Right atrium auricular region (tissue), 2 donors: ENCODE results near the gene COL25A1. TPM values are rescaled to one million over a fixed set of nuclear protein-coding genes. Genes with fewer than 3 reads are reported as not detected.

Experiments
- DNase-seq: peaks from one replicate; pipeline ENCODE4 v3.0.0-alpha.2; 2019; ENCODE audit warnings: low spot score
- H3K27ac ChIP-seq, 2 donors: fragments of 200-600 bp; sonication (generic); 1 replicate in 1 of 2; 2 replicates in 1 of 2; pipeline ENCODE4 v1.5.1; 2016 to 2019
- H3K27me3 ChIP-seq, 2 donors: fragments of 200-600 bp; sonication (generic); one replicate each; pipeline versions ENCODE4 v1.5.1 to v1.6.0; 2017 to 2019
- H3K36me3 ChIP-seq: fragments of 200-600 bp; sonication (generic); one replicate; pipeline ENCODE4 v1.5.1; 2016
- H3K4me1 ChIP-seq, 2 donors: fragments of 200-600 bp; sonication (generic); one replicate each; pipeline versions ENCODE4 v1.5.1 to v1.6.0; 2017 to 2019
- H3K4me3 ChIP-seq, 2 donors: fragments of 200-600 bp; sonication (generic); 1 replicate in 1 of 2; 2 replicates in 1 of 2; pipeline ENCODE4 v1.5.1; 2017 to 2019; ENCODE audit warnings: mild to moderate bottlenecking in 1 of 2, moderate library complexity in 1 of 2
- H3K9me3 ChIP-seq, 2 donors: fragments of 200-600 bp; sonication (generic); one replicate each; pipeline ENCODE4 v1.5.1; 2019
- total RNA-seq, 2 donors: library from RNA; depleted of rRNA; stranded (reverse); fragments of >200 nt; gene quantifications; one replicate each; pipeline ENCODE4 v1.1.0, GENCODE V29; 2016
- TF ChIP-seq, protein P1 (sequence below), 2 donors: fragments of 200-600 bp; sonication (generic); IDR thresholded peaks; one replicate each; pipeline ENCODE4 v1.5.1; 2019; ENCODE audit warnings: antibody characterized with exemption in 2 of 2

The COL25A1 gene
- total RNA-seq, 2 donors from 2014 or later: 0.26 to 0.59 TPM

DNA sequence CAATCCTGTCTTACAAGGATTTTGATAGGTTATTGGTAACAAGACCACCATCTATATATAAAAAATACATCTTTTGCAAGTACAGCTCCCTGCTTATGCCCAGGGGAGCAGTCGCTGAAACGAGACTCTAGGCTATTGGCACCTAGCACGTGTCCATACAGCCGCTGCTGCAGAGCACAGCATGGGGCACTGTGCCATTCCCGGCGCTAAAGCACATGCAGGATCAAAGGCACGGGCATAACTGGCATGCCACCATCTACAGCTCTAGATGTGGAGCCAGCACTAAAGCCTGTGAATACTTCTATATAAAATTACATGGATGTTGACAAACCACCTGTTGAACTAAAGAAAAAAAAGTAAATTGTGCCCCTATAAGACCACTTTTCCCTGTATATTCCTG lies 144.8 kb downstream of the COL25A1 start:
- no peak overlapping the region for H3K27ac ChIP-seq
- no peaks in the 10 kb centered on the region for H3K4me1 ChIP-seq
- H3K9me3 ChIP-seq: no peaks in the 10 kb centered on the region
- TF ChIP-seq, protein P1, sequence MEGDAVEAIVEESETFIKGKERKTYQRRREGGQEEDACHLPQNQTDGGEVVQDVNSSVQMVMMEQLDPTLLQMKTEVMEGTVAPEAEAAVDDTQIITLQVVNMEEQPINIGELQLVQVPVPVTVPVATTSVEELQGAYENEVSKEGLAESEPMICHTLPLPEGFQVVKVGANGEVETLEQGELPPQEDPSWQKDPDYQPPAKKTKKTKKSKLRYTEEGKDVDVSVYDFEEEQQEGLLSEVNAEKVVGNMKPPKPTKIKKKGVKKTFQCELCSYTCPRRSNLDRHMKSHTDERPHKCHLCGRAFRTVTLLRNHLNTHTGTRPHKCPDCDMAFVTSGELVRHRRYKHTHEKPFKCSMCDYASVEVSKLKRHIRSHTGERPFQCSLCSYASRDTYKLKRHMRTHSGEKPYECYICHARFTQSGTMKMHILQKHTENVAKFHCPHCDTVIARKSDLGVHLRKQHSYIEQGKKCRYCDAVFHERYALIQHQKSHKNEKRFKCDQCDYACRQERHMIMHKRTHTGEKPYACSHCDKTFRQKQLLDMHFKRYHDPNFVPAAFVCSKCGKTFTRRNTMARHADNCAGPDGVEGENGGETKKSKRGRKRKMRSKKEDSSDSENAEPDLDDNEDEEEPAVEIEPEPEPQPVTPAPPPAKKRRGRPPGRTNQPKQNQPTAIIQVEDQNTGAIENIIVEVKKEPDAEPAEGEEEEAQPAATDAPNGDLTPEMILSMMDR (IDR thresholded peaks at IDR 0.05): no peak
- H3K4me3 ChIP-seq: no peak overlapping the region
- no peaks in the 10 kb centered on the region for H3K36me3 ChIP-seq
- H3K27me3 ChIP-seq: no peaks in the 10 kb centered on the region
- no peak for DNase-seq

DNA sequence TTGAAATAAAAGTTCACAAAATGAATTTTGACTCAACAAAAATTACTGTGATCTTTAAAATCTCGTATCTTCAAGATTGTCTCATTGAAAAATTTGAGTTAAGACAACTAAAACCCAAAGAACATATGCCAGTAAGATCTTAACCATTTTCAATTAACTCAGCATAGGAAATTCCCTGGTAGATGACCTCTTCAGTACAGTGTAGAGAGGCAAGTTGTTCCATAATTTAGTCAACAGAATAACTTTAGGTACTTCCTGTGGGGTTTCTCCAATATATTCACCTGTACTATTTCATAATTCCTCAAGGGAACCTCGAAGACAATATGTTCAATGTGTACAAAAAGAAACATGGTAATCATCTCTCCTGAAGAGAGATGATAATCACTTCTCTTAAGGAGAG lies 145.3 kb downstream of the COL25A1 start:
- no peaks in the 10 kb centered on the region for H3K4me1 ChIP-seq
- DNase-seq: no peak
- H3K4me3 ChIP-seq: no peak overlapping the region
- no peaks in the 10 kb centered on the region for H3K36me3 ChIP-seq
- H3K27ac ChIP-seq: no peak overlapping the region
- TF ChIP-seq, protein P1 (IDR thresholded peaks at IDR 0.05): no peak
- no peaks in the 10 kb centered on the region for H3K9me3 ChIP-seq
- no peaks in the 10 kb centered on the region for H3K27me3 ChIP-seq

DNA sequence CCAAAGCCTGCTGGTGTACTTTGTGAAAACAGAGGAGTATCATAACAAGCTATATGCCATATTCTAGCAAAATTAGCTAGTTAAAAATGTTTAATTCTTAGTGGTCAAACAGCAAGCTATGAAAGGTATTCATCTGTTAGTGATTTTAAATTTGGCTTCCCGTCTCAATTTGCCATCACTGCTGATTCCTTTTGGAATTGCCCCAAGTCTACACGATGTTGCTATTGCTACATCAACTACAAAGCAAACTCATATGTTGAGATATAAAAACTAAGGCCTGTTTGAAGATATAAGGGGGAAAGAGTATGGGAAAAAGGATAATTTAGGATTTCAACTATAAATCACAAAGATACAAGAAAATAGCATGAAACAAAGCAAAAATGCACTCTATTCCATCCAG lies 146.1 kb downstream of the COL25A1 start:
- Histone ChIP-seq H3K27me3 (no peaks in the 10 kb centered on the region), H3K9me3 (no peaks in the 10 kb centered on the region), H3K27ac (no peak overlapping the region), H3K4me1 (no peaks in the 10 kb centered on the region), H3K4me3 (no peak overlapping the region), H3K36me3 (no peaks in the 10 kb centered on the region)
- TF ChIP-seq, protein P1 (IDR thresholded peaks at IDR 0.05): no peak
- DNase-seq: no peak

- no peak for DNase-seq
- Histone ChIP-seq H3K9me3 (no peaks in the 10 kb centered on the region), H3K27me3 (no peaks in the 10 kb centered on the region), H3K4me3 (no peak overlapping the region), H3K27ac (no peak overlapping the region), H3K36me3 (no peaks in the 10 kb centered on the region), H3K4me1 (no peaks in the 10 kb centered on the region)
- TF ChIP-seq, protein P1 (IDR thresholded peaks at IDR 0.05): no peak
These were observed 146.7 kb downstream of the COL25A1 start for GRCh38 chr4:109155682-109156283.

DNA sequence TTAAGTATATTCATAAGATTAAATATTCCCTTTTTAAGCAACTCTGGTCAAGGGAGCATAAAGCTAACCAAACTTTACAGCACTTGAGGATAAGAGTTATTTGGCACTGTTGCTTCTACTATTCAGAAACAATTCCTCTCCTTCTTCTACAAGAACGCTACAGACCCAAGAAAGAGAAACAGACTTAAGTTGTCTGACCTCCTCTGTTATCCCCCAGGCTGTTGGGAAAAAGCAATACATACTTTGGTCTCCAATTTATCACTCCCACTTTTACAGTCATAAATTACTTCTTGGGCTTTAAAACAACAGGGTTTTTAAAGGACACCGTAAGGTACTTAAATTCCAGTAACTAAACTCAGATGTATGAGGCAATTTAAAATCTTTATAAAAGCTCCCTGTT lies 147.4 kb downstream of the COL25A1 start:
- no peaks in the 10 kb centered on the region for H3K27me3 ChIP-seq
- DNase-seq: no peak
- H3K27ac ChIP-seq: no peak overlapping the region
- H3K4me1 ChIP-seq: no peaks in the 10 kb centered on the region
- H3K4me3 ChIP-seq: no peak overlapping the region
- TF ChIP-seq, protein P1 (IDR thresholded peaks at IDR 0.05): no peak
- no peaks in the 10 kb centered on the region for H3K36me3 ChIP-seq
- H3K9me3 ChIP-seq: no peaks in the 10 kb centered on the region

- TF ChIP-seq, protein P1 (IDR thresholded peaks at IDR 0.05): no peak
These were observed 148.0 kb downstream of the COL25A1 start for GRCh38 chr4:109154424-109154823.

More at GRCh38 chr4:109154424-109154823, 148.0 kb downstream of the COL25A1 start:
- DNase-seq: no peak
- no peak overlapping the region for H3K27ac ChIP-seq
- no peaks in the 10 kb centered on the region for H3K36me3 ChIP-seq
- no peaks in the 10 kb centered on the region for H3K27me3 ChIP-seq
- no peaks in the 10 kb centered on the region for H3K4me1 ChIP-seq
- no peak overlapping the region for H3K4me3 ChIP-seq
- no peaks in the 10 kb centered on the region for H3K9me3 ChIP-seq
